Left renal pelvis (tissue), 4 donors: ENCODE data around the gene RIIAD1. TPM values are rescaled to one million over a fixed set of nuclear protein-coding genes. Genes with fewer than 3 reads are reported as not detected.
A peak's percentile ranks its signal among the peaks of the same experiment; 100 is the strongest.
"Not testable (repeated sequence)": the region's sequence is repeated elsewhere in the genome, so short reads cannot be mapped to it uniquely, and the experiment has no call there.

Source experiments
- DNase-seq, 4 donors: peaks; one replicate each; pipeline ENCODE4 v3.0.0-alpha.2; 2013; ENCODE audit warnings: low read depth in 4 of 4, low spot score in 3 of 4
- polyA plus RNA-seq, 4 donors: library from polyadenylated mRNA; unstranded; fragments of 120-200 nt; gene quantifications; one replicate each; pipeline ENCODE4 v1.2.1, GENCODE V29; 2013; ENCODE audit not compliant: insufficient read length in 4 of 4

The RIIAD1 gene
- polyA plus RNA-seq, 4 donors = 0.52 to 0.76 TPM; not detected in 2

DNA sequence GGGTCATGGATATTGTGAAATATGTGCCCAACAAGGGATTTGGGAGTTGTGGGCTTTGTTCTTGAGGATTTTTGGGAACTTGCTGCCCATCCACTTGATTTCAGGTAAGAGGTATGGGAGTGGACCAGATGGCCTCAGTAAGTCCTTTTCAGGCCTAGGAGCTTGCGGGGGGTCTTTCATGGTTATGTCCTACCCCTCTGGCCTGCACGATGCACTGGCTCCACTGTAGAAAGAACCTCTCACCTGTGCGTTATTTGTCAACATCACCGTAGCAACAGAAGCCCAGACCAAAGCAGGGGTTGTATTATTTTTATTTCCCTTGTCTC lies 8.6 kb downstream of the RIIAD1 start:
- no peak for DNase-seq

DNA sequence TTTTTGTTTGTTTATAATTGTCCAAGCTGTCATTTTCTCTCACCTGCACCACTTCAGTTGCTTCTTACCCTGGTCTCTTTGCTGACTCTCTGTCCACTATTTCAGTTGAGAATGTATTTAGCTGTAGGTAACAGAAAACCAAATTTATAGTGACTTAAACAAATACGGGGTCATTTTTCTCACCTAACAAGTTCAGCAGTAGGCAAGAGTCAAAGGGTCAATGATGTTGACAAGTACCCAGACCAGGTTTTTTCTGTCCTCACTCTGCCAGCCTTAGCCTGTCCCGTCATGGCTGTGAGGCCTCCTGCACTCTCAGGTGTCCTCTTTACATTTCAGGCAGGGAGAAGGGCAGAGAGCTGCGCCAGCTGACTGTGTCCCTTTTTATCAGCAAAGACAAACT lies 11.8 kb downstream of the RIIAD1 start:
- no peak for DNase-seq

DNA sequence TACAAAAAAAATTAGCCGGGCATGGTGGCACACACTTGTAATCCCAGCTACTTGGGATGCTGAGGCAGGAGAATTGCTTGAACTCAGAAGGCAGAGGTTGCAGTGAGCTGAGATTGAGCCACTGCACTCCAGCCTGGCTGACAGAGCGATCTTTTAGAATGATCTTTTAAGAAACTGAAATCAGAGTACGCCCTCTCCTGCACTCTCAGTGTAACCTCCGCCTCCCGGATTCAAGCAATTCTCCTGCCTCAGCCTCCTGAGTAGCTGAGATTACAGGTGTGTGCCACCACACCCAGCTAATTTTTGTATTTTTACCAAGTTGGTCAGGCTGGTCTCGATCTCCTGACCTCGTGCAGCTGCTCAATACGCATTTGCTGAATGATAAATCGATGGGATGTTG lies 12.7 kb downstream of the RIIAD1 start:
- not testable (repeated sequence) for DNase-seq

DNA sequence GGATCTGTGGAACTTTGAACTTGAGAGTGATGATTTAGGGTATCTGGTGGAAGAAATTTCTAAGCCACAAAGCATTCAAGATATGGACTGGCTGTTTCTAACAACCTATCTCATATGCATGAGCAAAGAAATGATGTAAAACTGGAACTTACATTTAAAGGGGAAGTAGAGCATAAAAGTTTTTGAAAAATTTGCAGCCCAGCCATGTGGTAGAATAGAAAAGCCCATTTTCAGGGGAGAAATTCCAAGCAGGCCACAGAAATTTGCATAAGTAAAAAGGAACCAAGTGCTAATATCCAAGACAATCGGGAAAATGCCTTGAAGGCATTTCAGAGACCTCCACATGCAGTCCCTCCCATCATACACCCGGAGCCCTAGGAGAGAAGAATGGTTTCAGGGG lies 15.7 kb downstream of the RIIAD1 start:
- DNase-seq = no peak

DNA sequence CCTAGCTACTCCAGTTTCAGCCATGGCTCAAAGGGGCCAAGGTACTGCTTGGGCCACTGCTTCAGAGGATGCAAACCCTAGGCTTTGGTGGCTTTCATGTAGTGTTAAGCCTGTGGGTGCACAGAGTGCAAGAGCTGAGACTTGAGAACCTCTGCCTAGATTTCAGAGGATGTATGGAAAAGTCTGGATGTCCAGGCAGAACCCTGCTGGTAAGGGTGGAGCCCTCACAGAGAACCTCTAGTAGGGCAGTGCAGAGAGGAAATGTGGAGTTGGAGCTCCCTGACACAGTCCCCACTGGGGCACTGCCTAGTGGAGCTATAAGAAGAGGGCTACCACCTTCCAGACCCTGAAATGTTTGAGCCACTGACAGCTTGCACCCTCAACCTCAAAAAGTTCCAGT lies 16.2 kb downstream of the RIIAD1 start:
- no peak for DNase-seq

DNA sequence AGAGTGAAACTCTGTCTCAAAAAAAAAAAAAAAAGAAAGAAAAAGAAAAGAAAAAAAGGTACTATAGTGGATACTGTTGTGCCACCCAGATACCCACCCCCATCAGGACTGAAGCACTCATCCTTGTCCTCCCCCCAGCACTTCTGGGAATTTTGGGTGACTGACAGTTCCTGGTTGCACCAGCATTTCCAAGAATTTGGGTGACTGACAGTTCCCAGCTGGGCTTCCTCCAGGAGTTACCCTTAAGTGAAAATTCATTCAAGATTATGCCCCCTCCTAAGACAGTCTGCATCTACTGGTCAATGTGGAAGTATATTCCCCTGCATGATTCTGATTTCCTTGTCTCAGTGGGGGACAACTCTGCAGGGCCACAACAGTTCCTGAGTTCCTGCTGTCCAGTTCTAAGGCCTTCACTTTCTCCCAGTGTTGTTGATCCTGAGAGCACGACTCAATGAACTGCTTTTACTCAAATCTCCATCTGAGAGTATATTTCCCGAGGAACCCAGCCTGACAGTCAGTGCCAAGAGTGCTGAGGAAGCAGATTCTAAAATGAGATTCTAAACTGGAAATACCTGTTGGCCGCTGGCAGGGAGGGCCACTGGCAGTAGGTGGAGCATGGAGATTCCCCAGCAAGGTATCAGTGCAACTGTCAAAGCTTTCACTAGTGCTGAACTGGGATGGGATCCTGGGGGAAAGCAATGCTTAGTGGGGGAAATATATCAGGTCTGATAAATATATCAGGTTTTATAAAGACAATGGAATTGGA lies 18.5 kb downstream of the RIIAD1 start:
- DNase-seq = no peak

DNA sequence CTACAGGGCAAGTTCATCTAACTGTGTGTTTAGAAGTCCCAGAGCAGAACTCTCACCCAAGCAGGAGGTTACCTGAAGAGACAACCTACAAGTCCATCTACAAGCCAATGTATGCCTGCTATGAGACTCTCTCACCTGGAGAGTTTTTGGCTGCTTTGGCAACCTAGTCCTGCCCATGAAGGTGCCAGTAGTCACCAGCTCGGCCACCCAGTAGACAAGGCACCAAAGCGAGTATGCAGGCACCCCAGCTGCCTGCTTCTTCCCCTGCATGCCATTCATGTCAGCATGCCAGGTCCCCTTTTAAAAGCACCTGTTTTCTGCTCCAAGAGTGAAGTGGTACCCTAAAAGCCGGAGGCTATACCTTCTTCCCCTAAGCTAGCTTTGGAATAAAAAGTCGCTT lies 20.2 kb downstream of the RIIAD1 start:
- DNase-seq = no peak

DNA sequence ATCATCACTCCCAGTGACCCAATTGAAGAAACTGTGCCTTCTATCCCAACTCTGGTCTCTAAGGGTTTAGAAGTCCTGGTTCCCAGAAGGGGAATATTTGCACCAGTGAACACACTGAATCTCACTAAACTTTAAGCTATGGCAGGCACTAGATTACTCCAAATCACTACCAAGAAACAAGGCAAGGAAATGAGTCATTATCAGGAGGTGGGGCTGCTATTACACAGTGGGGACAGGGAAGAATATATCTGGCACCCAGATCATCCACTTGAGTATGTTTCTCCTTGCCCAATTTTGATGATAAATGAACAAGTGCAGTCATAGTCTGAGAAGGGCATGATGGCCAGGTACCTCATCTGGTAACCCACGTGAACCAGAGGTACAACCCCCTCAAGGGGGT lies 35.0 kb downstream of the RIIAD1 start:
- DNase-seq = no peak

DNA sequence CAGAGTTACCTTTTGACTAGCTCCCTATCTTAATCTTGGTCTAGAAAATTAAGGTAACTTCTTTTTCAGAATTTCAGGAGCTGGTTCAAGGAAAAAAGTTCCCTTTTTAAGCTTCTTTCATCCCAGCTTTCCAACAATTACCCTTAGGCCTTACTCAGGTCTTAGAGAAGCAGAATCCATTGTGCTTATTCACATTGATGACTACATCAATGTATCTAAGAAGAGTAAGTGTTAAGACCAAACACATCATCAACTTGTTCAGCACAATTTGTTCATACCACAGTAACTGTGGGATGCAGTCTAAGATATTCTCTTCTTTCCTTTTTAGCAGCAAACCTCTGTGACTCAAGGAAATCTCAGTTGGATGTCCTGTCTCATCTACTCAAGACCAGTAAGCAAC lies 37.9 kb downstream of the RIIAD1 start:
- DNase-seq = no peak

DNA sequence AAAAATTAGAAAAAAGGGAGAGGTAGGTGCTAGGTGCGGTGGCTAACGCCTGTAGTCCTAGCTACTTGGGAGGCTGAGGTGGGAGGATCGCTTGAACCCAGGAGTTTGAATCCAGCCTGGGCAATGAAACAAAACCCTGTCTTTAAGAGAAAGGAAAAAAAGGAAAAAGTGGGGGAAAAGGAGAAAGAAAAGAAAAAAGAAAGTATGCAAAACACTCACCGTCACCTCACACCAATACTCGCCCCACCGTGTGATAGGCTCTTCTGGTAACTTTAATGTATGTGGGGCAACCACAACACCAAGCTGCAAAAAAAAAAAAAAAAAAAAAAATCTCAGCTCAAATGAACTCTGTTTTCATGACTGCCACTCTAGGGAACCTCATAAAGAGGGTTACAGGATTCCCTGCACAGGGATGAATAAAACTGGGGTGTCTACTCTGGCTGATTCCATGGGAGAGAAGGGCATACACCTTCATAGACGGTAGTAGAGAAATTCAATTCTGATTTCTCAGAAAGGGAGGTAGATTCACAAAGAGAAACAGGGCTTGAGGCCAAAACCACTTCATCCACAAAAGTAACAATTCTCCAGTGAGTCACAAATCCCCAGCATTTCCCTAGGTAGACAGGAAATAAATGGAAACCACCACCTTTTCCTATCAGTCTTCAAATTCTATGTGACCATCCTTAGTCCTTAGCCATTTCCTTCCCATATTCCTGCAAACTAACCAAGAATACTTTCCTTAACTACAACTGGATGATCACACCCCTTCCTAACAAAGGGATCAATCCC lies 39.5 kb downstream of the RIIAD1 start:
- no peak for DNase-seq

DNA sequence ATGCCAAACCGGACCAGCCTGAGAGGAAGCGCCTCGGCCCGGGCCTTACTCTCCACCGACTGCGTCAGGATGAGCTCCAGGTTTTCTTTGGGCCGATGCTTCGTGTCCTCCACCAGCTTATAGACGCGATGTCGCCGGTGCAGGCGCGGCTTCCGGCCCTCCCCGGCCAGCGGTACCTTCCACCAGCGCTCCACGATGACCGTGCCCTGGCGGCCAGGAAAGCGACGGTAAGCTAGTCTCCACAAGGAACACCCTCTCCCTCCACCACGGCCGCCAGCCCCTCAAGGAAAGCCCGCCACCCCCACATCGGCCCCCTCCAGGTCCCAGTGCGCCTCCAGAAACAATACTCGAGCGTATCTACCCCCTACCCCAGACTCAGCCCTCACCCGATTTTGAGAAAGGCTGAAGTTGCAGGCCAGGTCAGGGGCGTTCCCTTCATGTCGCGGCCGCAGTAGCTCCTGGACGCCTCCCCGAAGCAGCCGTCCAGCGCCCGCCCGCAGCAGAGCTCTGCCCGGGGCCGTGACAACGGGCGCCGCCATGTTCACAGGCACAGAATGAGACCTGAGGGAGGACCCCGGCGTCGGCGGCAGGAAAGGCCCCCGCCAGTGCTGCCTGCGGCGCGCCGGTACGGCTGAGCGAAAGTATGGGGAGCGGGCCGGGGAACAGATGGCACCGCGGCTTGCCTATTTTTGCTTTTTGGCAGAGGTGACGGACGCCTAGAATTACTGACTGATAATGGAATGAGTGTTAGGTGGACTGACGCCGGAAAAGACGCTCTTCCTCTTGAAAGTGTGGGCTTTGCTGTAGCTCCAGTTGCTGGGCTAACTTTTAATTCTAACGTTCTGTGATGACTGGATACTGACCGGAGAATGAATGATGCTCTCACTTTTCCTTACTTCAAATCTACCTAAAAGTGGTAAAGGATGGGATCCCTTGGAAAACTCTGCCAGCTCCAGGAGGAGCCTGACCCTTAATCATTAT lies 41.9 kb downstream of the RIIAD1 start, which contains the start of gene MRPL9:
TSS of gene MRPL9 (minus strand) at position 556 of the 981 bp plus-strand sequence. CDS start at position 539, 17 bp downstream.
- DNase-seq = peak; percentile 55 to 64 (median 62)

DNA sequence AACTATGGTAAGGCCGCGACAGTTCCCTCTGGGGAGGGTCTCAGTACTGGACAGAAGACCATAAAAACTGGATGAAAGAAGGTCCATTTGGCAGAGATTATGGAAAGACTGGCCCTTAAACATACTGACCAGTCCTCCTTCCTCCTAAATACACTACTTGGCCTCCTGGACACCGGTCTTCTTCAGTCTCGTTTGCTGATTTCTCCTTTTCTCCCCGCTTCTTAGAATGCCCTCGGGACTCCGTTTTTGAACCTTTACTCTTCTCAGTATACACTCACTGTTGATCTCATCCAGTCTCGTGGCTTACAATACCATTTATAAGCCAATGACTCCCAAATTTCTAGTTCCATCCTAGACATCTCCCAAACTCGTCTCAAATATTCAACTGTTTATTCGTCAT lies 42.7 kb downstream of the RIIAD1 start:
- peak in 2 of 4 donors; percentile 1 to 6 for DNase-seq

DNA sequence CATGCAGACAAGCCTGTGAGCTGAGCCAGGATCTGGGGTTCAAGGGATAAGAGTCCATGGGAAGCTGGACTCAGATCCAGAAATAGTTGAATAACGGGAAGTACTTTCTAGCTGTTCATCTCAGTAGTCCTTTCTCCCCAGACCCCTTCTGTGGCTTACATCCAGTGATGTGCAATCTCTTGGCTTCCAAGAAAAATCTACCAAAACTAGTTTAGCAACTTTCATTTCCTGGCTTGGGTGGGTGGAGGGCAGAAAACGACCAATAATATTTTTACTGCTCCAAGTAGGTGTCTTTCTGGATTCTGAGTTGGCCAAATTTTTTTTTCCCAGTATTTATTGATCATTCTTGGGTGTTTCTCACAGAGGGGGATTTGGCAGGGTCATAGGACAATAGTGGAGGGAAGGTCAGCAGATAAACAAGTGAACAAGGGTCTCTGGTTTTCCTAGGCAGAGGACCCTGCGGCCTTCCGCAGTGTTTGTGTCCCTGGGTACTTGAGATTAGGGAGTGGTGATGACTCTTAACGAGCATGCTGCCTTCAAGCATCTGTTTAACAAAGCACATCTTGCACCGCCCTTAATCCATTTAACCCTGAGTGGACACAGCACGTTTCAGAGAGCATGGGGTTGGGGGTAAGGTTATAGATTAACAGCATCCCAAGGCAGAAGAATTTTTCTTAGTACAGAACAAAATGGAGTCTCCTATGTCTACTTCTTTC lies 47.2 kb downstream of the RIIAD1 start:
- not testable (repeated sequence) for DNase-seq

DNA sequence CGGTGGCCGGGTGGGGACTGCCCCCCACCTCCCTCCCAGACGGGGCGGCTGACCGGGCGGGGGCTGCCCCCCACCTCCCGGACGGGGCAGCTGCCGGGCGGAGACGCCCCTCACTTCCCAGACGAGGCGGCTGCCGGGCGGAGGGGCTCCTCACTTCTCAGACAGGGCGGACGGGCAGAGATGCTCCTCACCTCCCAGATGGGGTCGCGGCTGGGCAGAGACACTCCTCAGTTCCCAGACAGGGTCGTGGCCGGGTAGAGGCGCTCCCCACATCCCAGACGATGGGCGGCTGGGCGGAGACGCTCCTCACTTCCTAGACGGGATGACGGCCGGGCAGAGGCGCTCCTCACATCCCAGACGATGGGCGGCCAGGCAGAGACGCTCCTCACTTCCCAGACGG lies 47.9 kb downstream of the RIIAD1 start:
- DNase-seq = not testable (repeated sequence)

DNA sequence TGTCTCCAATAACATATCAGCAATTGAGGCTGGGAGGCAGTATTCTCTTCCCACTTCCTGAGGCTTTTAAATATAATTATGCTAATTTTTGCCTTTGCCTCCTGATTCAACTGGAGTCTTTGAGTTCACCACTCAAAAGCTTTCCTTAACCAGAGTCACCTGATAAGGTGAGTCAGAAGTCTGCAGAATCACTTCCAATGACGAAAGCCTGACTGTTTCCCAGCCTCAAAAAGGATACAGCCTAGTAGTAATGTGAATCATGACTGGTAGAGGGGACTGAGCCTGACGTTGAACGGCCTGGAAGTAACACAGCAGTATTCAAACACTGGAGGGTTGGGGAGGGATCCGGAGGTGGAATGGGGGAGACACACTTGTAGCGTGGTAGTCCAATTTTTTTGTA lies 52.4 kb downstream of the RIIAD1 start:
- no peak for DNase-seq

DNA sequence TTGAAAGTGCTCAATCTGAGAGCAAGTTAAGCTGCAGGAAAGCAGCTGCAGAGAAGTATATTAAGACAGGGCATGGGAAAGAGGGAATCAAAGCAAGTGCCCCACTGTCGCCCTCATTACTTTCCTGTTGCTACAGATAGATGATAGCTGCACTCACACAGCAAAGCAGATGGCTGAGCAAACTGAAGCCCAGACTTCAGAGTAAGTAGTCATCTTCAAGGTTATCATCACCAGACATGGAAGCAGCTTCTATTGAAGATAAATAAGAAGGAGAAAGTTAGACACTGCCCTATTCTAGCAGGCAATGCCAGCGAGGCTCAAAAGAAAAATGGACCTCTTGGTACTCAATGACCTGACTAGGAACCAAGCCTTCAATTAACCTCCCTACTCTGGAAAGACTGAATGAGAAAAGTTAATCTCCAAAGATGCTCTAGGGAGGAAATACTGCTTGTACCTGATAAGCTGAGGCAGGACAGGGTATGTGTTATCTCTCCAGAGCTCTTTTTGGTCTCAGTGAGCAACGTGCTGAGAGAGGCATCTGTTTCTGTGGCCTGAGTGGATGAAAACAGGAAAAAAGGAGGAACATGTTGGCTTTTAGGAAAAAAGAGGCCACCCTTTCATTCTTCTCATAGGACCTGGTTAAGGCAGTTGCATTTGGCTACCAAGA lies 53.1 kb downstream of the RIIAD1 start:
- no peak for DNase-seq

DNA sequence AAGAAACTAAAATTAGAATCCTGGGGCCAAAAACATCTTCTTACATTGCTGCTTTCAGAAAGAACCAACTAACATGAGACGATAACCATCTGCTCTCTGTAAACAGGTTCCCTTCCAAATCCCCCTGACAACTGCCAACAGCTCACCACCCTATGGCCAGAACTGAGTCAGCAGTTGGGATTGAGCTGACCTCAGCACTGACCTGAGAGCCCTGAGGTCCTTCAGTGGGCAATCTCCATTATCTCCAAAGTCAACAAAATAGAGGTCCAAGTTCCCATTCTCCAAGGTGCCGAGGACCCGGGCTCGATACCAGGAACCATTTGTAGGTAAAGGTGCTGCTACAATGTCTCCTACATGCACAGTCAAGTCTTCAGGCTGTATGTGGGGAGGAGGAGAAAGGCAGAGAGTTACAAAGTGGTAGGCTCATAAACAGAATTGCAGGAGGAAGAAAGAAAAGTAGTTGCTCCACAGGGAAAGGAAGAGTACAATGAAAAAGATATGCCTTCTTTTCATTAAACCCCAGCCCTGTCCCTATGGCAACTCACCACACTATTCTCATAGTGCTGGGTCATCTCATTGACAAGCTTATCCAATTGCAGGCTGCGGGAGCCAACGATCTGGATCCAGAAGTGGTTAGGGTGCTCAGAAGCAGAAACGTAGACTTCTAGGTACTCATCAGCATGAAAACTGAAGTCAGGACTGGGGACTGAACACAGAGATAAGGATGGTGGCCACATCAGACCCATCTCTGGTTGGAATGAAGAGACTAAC lies 54.8 kb downstream of the RIIAD1 start:
- DNase-seq = no peak

DNA sequence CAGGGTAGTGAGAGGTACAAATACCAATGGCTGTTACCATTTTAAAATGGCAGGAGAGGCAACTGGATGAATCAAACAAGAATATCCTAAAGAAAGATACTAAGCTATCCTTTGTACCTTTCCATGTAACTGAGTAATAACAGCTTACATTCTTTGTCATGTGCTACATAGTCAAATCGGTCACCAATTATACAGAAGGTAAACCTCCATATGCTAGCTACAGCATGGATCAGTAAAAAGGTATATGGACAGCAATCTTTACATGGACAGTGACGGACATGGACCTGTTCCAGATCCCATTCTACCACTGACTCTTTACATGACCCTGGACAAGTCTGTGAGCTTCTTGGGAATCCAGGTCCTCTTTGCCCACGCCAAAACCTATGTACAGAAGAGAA lies 55.3 kb downstream of the RIIAD1 start:
- no peak for DNase-seq

DNA sequence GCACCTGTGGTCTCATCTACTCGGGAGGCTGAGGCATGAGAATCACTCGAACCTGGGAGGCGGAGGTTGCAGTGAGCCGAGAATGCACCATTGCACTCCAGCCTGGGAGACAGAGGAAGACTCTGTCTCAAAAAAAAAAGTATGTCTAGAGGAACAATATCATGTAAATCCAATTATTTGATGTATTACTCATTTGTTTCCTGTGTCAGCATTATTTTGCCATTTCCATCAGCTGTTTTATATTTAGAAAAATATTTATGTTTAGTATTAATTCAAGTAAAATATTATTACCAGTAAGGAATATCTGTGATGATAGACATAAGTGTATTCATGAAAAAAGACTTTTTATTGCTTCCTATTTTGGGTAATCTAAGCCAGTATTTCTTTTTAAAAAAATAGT lies 56.0 kb downstream of the RIIAD1 start:
- no peak for DNase-seq
